Measurements from ENCODE around the gene MC3R.

The MC3R gene

GRCh38 chr20:56245761-56246160 lies 2.8 kb upstream of the MC3R start:
- FAIRE-seq: no peak

GRCh38 chr20:56249244-56249955 lies 868 bp downstream of the MC3R start:
- DNase-seq (ENCODE audit: extremely low spot score, insufficient read length, low read depth) (no peak), FAIRE-seq (peak; percentile 9)

More at GRCh38 chr20:56245761-56246160, 2.8 kb upstream of the MC3R start:
- DNase-seq (ENCODE audit: extremely low spot score, insufficient read length, low read depth): no peak

GRCh38 chr20:56249956-56250355 lies 1.4 kb downstream of the MC3R start:
- DNase-seq (ENCODE audit: extremely low spot score, insufficient read length, low read depth) (no peak), FAIRE-seq (no peak)

DNA sequence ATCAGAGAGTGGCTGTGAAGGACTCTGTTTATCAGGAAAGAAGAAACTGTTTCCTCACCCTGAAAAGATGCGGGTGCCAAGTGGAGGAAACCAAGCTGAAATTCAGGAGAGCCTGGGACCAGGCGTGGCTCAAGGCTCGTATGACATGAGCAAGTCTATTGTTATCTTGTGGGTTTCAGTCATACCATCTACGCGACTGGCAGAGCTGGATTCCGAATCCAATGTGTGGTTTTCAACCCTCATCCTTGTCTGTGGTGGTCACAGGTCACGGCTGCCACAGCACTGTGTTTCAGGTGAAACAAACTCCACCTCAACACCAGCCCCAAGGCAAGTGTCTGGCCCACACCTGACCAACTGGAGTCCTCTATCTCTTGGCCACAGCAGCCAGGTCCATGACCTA lies 9.1 kb downstream of the MC3R start:
- no peak for FAIRE-seq

GRCh38 chr20:56259948-56260347 lies 11.4 kb downstream of the MC3R start:
- DNase-seq (ENCODE audit: extremely low spot score, insufficient read length, low read depth) (no peak), FAIRE-seq (no peak)

More for the DNA sequence above, 9.1 kb downstream of the MC3R start:
- DNase-seq (ENCODE audit: extremely low spot score, insufficient read length, low read depth): no peak

DNA sequence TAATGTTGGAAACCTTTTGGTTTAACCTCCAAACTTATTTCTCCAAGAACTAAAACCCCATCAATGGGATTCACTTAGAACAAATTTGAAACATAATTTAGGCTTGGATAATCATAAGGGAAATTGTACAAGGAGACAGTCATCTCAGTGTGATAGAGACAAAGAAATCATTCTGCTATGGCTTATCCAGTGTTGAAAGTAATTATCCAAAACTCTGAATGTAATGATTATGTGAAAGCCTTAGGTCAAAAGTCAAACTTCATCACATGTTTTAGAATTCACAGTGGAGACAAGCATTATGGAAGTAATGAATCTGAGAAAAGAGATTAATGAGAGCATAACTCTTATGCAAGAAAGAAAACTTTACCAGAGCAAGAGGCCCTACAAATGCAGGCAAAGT lies 20.0 kb downstream of the MC3R start:
- no peak for FAIRE-seq

DNA sequence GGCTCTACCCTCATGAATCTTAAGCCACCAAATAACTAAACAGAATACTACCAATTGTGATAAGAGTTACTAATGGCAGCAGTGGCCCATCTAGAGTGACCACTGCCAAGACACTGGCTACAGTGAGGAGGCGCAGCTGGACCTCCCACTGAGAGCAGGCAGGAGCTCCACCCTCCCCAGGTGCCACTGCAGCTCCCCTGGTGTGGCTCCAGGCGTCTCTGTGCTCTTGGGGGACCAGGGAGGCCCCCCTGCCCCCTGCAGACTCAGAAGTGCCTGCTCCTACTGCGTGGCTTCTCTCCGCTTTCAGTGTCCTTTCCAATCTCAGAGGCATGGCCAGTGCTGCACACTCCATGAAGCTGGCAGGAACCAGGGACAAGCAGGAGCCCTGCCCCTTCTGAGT lies 23.4 kb downstream of the MC3R start:
- FAIRE-seq (no peak), DNase-seq (ENCODE audit: extremely low spot score, insufficient read length, low read depth) (no peak)

More for the DNA sequence above, 20.0 kb downstream of the MC3R start:
- no peak for DNase-seq (ENCODE audit: extremely low spot score, insufficient read length, low read depth)

DNA sequence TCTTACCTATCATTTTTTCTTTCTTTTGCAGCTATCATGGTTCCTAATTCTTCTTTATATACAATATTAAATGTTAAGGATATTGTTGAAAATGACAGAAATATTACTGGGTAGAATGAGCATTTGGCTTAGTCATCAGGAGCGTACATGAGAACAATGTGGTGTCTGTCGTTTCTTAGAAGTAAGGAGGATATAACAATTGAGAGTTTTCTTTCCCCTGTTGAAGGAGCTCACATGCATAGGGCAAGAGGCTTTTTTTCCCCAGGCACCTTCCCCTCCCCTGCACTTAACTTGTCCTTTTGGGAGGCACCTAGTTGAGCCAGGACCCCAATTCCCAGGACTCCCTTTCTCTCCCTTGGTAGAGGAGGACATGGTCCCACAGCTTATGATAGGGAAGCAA lies 25.0 kb downstream of the MC3R start:
- no peak for FAIRE-seq
- no peak for DNase-seq (ENCODE audit: extremely low spot score, insufficient read length, low read depth)

DNA sequence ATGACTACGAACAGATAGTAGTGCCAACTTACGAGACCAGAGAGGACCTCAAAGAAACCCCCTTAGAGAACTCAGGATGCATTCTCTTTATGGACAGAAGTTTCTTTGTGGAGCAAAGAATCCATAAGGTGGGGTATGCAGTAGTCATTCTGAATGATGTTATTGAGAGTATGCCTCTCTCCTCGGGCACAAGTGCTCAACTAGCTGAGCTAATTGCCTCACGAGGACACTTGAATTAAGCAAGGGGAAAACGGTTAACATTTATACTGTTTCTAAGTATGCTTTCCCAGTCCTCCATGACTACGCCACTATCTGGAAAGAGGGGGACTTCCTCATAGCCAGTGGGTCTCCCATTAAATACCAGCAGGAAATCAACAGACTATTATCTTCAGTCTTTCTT lies 25.6 kb downstream of the MC3R start:
- FAIRE-seq: no peak

DNA sequence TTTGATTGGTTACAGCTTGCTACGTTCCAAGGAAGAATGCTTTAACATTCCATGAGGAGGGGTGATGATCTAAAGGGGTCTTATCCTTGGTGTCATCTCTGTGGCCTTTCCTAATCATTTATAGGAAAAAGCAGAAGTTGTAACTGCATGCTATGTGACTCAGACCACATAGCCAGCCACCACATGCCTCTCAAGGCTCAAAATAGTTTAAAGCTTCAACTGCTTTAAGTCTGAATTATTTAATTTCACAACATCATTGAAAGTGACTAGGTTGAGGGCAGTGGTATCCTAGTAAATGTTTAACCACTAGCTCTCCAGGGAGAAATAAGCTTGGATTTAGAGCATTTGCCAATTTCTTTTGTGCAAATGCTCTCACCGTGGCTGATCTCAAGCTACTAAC lies 29.7 kb downstream of the MC3R start:
- FAIRE-seq (no peak), DNase-seq (ENCODE audit: extremely low spot score, insufficient read length, low read depth) (no peak)

More for the DNA sequence above, 25.6 kb downstream of the MC3R start:
- DNase-seq (ENCODE audit: extremely low spot score, insufficient read length, low read depth): no peak

- no peak for FAIRE-seq
- no peak for DNase-seq (ENCODE audit: extremely low spot score, insufficient read length, low read depth)
Measured at GRCh38 chr20:56285496-56285895, 37.0 kb downstream of the MC3R start.

- DNase-seq (ENCODE audit: extremely low spot score, insufficient read length, low read depth) (no peak), FAIRE-seq (no peak)
Measured at GRCh38 chr20:56289652-56290051, 41.1 kb downstream of the MC3R start.

GRCh38 chr20:56299362-56299761 lies 50.8 kb downstream of the MC3R start:
- no peak for DNase-seq (ENCODE audit: extremely low spot score, insufficient read length, low read depth)
- FAIRE-seq: no peak
